ENCODE measurements around the gene RXRA.

DNA sequence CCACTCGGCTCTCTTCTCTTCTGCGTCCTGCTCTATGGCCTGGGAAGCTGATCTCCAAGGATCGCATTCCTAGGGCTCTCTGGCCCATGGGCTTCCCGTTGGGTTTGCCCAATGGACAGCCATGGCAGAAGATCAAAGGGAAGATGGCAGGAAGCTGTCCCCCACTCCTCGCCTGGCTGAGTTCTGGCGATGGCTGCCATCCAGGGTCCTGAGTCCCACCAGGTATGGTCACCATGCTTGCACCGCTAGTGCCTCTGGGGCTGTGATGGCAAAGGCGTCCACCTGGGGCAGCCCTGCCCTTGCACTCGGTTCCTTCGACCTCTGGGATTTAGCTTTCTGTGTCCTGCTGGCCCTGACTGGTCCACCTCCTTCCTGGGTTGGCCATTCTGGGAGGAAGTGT, 156.0 kb downstream of the RXRA start:
- TF ChIP-seq, protein P1, sequence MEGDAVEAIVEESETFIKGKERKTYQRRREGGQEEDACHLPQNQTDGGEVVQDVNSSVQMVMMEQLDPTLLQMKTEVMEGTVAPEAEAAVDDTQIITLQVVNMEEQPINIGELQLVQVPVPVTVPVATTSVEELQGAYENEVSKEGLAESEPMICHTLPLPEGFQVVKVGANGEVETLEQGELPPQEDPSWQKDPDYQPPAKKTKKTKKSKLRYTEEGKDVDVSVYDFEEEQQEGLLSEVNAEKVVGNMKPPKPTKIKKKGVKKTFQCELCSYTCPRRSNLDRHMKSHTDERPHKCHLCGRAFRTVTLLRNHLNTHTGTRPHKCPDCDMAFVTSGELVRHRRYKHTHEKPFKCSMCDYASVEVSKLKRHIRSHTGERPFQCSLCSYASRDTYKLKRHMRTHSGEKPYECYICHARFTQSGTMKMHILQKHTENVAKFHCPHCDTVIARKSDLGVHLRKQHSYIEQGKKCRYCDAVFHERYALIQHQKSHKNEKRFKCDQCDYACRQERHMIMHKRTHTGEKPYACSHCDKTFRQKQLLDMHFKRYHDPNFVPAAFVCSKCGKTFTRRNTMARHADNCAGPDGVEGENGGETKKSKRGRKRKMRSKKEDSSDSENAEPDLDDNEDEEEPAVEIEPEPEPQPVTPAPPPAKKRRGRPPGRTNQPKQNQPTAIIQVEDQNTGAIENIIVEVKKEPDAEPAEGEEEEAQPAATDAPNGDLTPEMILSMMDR (IDR thresholded peaks at IDR 0.05): no peak
- no peak for TF ChIP-seq POLR2AphosphoS5 (IDR thresholded peaks at IDR 0.05; ENCODE audit: low read depth, low read length)

Measured in Panc1 (cell line).